GM12864 (cell line): ENCODE results near the gene NFKBIE.

ENCODE experiments used
- DNase-seq: peaks from one replicate; pipeline ENCODE4 v3.0.0-alpha.2; 2011; ENCODE audit warnings: low read depth
- H3K4me3 ChIP-seq: 2 replicates; pipeline ENCODE4 v1.5.1; 2011; ENCODE audit warnings: mild to moderate bottlenecking, low read depth, low read length, control low read depth
- TF ChIP-seq, protein P1 (sequence below): IDR thresholded peaks from 2 replicates; pipeline ENCODE4 v1.5.1; 2011; ENCODE audit warnings: low read depth, mild to moderate bottlenecking, moderate library complexity, low read length, control low read depth, inconsistent platforms; ENCODE audit errors: missing control alignments

Gene NFKBIE

DNA sequence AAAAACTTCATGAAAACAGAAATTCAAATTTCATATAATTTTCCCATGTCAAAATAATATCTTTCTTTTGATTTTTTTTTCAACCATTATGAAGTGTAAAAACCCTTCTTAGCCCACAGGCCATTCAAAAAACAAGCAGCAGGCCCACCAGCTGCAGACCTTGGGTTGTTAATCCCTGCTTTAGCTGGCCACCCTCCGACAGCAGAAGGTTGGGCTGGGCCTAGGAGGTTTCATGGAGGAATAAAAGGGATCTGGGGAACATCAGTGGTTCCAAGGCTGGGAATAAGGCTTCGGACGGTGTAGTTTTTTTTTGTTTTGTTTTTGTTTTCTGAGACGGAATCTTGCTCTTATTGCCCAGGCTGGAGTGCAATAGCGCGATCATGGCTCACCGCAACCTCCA lies 22.0 kb downstream of the NFKBIE start:
- TF ChIP-seq, protein P1, sequence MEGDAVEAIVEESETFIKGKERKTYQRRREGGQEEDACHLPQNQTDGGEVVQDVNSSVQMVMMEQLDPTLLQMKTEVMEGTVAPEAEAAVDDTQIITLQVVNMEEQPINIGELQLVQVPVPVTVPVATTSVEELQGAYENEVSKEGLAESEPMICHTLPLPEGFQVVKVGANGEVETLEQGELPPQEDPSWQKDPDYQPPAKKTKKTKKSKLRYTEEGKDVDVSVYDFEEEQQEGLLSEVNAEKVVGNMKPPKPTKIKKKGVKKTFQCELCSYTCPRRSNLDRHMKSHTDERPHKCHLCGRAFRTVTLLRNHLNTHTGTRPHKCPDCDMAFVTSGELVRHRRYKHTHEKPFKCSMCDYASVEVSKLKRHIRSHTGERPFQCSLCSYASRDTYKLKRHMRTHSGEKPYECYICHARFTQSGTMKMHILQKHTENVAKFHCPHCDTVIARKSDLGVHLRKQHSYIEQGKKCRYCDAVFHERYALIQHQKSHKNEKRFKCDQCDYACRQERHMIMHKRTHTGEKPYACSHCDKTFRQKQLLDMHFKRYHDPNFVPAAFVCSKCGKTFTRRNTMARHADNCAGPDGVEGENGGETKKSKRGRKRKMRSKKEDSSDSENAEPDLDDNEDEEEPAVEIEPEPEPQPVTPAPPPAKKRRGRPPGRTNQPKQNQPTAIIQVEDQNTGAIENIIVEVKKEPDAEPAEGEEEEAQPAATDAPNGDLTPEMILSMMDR, result no peak
- H3K4me3 ChIP-seq, result no peak overlapping the region
- DNase-seq, result no peak

DNA sequence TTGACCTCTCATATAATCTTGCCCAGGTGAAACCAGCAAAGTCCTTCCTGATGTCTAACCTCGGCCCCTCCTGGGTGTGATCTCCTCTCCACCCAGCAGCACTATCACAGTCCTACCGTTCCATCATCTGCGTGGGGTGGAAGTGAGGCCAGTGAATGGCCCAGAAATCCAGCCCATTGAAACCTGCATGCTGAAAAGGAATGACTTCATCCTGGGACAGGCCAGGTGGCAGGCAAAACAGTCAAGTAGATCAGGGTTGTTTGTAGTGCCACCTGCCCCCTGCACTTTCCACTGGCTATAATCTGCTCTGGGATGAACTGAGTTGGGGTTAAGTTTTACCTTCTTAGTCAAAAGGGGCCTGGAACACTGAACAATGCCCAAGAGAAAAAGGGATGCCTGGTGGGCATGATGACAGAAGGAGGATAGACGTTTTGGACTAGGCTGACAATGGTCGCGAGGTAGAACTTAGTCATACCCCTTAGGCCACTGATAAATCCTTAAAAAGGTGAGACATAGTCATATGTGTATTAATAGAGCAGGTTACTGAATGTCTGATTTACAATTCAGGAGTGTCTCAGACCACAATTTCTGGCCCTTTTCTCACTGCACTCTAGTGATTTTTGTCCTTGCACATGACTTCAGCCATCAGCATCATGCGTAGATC lies 26.5 kb downstream of the NFKBIE start:
- no peak for DNase-seq
- H3K4me3 ChIP-seq, result no peak overlapping the region
- TF ChIP-seq, protein P1, result no peak

DNA sequence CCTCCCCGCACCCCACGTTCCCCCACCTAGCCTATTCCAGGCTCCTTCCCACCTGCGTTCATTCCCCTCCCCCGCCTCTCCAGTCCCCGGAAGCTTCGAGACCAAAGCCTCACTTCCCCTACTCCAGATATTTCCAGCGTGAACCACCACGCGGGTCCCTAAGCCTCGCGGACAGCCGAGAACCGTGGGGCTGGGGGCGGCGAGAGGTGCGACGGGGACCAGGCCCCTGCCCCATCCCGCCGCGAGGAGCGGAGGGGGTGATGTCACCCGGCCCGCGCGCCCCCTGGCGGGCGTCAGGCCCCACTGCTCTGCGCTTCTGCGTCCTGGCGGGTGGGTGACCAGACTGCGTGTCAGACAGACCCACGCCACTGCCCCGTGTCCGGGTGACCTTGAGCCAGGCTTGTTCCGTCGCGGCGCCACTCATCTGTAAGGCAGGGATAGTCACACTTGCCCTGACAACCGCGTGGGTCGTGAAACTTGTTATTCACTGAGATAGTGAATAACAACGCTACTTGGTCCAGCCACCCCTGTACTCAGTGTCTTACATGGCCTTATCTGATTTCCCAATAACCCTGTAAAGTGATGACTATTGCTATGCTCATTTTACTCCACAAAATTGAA lies 27.4 kb downstream of the NFKBIE start:
- DNase-seq, result no peak
- peak overlapping the region; percentile 55 for H3K4me3 ChIP-seq
- TF ChIP-seq, protein P1, result peak; percentile 98

DNA sequence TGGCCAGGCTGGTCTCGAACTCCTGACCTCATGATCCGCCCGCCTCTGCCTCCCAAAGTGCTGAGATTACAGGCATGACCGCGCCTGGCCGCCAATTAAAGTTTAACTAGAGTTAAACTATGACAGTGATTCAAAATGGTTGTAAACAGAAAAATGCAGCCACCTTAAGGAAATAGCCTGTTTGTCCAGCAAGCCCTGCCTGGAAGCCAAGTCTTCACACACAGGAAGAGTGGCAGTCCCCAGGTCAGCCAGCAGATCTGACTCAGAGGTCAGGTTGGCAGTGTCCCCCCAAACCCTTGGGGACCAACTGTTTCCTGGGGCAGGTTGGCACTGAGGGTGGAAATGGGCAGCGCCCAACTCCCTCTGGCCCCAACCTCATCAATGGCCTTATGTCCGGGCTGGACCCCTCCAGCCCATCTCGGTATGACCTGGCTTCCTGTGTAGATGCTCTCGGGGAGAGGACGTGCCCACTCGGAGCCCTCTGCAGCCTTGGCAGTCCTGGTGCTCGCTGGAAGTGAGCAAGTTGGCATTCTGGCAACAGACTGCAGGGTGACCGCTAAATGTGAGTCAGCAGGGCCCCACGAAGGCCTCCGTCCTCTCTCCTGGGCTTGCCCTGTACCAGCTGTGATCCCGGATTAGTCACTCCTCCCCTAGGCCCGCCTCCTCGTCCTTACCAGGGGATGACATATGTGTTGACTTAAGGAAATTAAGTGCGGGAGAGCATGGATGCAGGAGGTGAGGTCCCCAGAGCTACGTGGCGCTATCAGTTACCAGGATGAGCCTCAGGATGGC lies 28.1 kb downstream of the NFKBIE start:
- TF ChIP-seq, protein P1, result no peak
- H3K4me3 ChIP-seq, result peak overlapping the region; percentile 55
- no peak for DNase-seq

DNA sequence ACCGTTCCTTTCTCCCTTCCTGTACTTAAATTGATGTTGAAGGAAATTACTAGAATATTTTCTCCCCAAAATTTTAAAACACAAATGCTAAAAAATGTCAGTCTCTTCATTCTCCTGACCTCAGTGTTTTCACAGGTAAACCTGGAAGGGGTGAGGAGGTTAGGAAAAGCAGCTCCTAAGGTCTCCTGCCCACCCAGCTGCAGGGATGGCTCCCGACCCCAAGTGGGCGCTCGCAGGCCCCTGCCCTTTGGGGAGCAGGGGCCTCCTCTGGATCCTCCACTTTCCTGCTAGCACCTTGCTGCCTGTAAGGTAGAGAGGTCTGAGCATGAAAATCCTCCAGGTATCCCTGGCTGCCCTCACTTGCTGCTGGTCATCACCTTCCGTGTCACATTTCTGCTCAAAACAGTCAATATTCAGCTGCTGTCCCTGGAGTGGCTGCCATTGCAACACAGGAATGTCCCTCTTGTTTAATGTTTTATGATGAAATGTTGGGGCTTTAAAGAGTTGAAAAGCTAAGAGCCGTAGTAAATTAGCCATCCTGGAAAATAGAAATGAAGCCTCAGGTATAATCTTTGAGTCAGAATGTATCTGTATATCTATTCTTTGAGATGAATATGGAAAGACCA lies 29.3 kb downstream of the NFKBIE start:
- H3K4me3 ChIP-seq, result no peak overlapping the region
- TF ChIP-seq, protein P1, result no peak
- no peak for DNase-seq

DNA sequence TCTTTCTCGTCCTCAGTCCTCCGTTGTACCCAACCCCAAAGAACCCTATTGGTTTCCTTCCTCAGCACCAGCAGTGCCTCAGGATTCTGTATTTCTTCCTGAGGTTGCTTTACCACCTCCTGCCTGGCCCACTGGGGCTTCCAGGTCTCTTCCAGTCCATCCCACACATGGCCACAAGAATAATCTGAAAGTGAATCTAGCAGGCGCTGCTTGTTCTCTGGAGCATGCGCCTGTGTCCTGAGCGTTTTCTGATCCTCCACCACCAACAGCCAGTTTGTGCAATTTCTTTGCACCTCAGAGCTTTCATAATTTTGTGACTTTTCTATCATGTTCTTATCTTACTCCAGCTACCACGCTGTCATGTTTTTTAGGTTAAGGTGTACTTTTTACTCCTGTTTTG lies 30.1 kb downstream of the NFKBIE start:
- TF ChIP-seq, protein P1, result no peak
- no peak overlapping the region for H3K4me3 ChIP-seq
- no peak for DNase-seq
